NCI-H2081 treated with DMSO at 0.1 percent for 48 hours (cell line): Measurements from ENCODE around the gene NUTM2A.
"Not testable (repeated sequence)": the region's sequence is repeated elsewhere in the genome, so short reads cannot be mapped to it uniquely, and the experiment has no call there.

Experiments used
- DNase-seq: peaks from one replicate; lab custom pipeline; 2025; lab: John Stamatoyannopoulos, UW

NUTM2A gene, protein sequence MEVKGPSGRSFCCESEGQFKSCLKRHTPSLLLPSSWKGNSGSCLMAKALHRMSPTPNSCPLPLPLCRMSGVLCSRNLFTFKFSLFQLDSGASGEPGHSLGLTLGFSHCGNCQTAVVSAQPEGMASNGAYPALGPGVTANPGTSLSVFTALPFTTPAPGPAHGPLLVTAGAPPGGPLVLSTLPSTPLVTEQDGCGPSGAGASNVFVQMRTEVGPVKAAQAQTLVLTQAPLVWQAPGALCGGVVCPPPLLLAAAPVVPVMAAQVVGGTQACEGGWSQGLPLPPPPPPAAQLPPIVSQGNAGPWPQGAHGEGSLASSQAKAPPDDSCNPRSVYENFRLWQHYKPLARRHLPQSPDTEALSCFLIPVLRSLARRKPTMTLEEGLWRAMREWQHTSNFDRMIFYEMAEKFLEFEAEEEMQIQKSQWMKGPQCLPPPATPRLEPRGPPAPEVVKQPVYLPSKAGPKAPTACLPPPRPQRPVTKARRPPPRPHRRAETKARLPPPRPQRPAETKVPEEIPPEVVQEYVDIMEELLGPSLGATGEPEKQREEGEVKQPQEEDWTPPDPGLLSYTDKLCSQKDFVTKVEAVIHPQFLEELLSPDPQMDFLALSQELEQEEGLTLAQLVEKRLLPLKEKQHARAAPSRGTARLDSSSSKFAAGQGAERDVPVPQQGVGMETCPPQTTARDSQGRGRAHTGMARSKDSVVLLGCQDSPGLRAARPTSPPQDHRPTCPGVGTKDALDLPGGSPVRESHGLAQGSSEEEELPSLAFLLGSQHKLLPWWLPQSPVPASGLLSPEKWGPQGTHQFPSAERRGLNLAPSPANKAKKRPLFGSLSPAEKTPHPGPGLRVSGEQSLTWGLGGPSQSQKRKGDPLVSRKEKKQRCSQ

DNA sequence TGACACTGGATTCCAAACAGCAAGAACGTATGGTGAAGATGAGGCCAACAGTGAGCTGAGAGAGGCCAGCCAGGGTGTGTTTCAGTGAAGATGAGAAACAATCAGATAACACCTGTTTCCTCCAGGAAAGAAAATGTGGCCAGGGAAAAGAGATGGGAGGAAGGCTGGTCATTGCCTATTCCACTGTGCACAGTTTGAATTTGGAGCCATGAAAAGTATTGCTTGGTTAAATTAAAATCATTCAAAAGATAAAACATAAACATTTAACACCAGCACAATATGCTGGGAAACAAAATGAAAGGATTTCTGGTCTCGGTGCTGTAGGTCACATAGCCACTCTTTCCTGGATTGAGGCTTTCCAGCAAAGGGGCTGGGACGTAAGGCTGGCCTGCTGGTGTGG is at the start of gene NUTM2A:
Gene NUTM2A (plus strand): TSS at position 301 of the 400 bp plus-strand sequence. CDS start 383 bp downstream, outside the sequence.
- DNase-seq: not testable (repeated sequence)

DNA sequence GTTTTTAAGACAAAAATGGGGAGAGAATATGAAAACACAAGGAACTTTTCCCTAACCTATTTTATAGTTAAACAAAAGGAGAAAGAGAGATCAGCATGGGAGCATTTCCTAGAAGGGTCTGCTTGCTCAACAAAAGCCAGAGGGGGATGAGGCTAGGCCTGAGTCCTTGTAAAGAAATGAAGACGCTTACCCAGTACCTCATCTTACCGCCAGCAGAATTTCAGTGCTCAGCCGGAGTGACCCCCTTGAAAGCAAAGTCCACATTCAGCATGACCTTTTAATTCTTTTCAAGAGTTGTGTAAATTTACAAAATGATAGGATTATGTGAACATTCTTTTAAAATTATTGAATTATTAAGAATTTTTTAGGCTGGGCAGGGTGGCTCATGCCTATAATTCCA is 47.7 kb upstream of the NUTM2A start:
- DNase-seq: not testable (repeated sequence)

- not testable (repeated sequence) for DNase-seq
Measured at GRCh38 chr10:87184421-87184820, 40.8 kb upstream of the NUTM2A start.

DNA sequence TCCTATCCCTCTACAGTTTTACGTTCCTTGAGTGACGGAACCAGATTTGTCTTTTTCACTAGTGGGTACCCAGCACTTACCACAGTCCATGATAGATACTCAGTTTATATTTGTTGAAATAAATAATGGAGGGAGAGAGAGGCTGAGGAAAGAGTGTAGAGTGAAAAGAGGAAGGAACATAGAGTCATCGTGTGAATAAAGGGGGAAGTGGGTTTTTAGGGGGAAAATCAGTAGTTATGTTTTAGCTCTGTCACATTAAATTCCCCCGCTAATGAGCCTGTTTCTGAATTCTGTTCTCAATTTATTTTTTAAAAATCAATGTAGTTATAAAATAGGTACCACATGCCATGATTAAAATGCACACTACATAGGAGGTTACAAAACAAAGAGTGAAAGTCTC is 39.2 kb upstream of the NUTM2A start:
- not testable (repeated sequence) for DNase-seq

DNA sequence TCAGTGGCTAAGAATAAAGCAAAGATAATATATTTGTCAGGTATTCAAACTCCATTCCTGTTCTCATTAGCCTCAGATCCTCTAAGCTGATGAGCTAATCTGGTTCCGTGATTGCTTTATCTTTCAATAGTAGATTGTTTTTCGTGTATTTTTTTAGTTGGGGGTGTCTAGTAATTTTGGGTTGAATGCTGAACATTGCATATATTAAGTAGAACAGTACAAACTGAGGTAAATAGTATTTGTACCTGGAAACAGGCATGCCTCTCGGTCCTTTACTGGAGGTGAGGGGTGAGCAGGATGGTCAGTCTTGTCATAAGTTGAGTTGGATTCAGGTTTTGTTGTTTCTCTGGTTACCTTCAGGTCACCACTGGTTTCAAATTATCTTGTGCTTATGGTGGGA is 37.7 kb upstream of the NUTM2A start:
- DNase-seq: not testable (repeated sequence)

DNA sequence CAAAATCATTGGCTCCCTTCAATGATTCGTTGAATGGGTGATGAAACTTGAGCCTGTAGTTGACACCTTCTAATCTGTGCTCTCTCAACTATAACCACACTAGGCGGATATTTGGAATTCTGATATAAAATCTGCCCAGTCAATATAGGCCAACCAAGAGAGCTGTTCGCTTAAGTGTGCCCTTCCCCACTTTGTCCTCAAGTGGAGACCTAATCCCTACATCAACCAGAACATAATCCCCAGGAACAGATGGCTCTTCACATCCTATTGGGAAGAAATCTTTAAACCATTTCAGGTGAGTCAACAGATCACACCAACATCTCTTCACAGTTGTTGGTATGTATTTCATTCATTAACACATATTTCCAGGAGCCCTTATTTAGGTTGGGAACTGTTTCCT is 33.4 kb upstream of the NUTM2A start:
- DNase-seq: not testable (repeated sequence)

- DNase-seq: not testable (repeated sequence)
Measured at GRCh38 chr10:87200924-87201323, 24.3 kb upstream of the NUTM2A start.

- DNase-seq: not testable (repeated sequence)
Measured at GRCh38 chr10:87204801-87205200, 20.4 kb upstream of the NUTM2A start.

DNA sequence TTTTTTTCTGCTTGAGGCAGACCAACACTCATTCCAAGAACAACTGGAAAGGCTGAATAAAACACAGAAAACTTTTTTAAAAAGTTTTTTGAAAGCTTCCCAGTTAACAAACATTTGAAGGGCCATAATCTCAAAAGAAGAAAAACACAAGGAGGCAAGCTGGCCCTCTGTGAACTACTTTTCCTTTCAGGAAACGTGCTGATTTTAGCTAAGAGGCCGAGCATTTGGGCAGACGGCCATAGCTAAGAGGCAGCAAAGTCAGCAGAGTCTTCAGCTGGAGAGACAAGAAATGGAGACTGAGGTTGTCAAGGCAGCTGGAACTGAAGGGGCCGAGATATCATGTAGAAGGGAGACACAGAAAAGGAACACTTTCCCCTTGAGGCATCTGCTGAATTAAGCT is 18.3 kb upstream of the NUTM2A start:
- DNase-seq: not testable (repeated sequence)

DNA sequence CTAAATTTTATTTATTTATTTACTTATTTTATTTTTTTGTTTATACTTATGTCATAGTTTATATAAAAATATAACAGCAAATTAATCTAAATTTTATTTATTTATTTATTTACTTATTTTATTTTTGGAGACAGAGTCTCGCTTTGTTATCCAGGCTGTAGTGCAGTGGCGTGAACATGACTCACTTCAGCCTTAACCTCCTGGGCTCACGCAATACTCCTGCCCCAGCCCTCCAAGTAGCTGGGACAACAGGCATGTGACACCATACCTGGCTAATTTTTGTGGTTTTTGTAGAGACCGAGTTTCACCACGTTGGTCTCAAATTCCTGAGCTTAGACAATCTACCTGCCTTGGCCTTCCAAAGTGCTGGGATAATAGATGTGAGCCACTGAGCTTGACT is 14.9 kb upstream of the NUTM2A start:
- DNase-seq: not testable (repeated sequence)

DNA sequence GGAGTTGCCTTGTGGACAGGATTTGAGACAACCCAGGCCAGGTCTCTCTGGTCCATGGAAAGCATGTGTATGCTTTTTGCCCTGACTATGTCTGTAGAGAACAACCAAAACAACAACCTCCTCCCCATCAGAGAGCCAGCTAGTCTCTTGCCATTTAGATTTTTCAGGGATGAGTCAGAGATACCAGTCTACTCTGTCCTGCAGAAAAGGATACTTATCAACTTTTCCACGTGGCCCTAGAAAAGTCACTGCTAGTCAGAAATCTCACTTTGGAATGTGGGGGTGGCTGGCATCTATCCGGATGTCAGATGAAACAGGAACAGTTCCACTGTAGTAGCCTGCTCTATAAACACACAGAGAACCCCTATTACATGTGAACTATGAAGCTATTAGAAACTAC is 13.4 kb upstream of the NUTM2A start:
- DNase-seq: not testable (repeated sequence)

- not testable (repeated sequence) for DNase-seq
Measured at GRCh38 chr10:87213150-87213765, 12.0 kb upstream of the NUTM2A start.

DNA sequence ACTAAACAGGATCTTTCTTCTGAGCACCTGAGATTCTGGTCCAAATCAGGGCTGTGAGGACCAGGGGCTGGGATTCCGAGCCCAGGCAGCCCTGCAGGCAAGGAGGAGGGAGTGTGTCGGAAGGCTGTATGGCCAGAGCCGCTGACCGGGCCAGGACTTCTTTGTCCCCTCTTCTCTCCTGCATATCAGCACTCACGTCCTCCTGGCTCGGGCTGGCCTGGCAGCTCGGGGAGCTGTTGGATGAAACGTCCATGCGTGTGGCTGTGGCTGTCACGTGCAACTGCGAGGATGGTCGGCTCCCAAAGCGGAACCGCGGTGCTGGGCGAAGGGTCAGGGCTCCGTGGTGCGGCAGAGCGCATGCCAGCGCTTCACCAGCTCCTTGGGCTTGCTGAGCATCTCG is 11.4 kb upstream of the NUTM2A start:
- DNase-seq: not testable (repeated sequence)

GRCh38 chr10:87216120-87216519 is 9.1 kb upstream of the NUTM2A start:
- DNase-seq: not testable (repeated sequence)

DNA sequence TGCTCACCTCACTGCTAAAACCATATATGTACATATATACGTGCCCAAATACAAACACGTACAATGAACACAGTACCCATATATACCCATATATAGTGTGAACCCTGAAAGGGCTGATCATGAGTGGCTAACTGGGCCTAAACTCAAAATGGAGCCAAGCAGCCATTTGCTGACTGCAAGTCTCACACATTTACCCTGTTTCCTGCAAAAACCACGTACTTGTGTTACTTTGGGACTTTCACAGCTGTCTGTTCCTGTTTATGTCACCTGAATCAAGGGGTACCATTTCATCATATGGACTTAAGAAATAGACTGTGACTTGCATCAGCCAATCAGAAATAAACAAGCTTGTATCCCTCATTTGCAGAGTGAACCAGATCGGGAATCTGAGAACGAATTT is 5.9 kb upstream of the NUTM2A start:
- not testable (repeated sequence) for DNase-seq

DNA sequence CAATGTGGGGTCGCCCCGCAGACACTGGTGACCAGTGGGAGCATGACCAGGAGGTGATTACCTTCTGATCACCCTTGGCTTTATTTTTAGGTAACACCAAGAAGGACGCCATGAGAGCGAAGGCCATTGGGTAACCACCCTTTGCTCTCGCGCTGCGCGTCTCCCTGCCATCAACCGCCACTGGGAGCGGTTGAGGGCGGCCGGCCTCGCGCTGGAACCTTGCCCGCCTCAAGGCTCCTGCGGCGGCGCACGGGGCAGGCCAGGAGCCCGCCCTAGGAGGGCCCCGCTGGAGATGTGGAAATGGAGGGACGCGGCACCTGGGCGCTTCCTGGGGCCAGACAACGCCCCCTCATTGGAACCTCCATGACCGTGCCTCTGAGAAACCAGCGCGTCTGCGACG is 2.5 kb upstream of the NUTM2A start:
- DNase-seq: not testable (repeated sequence)

GRCh38 chr10:87228247-87228646 is 3.0 kb downstream of the NUTM2A start:
- DNase-seq: not testable (repeated sequence)

DNA sequence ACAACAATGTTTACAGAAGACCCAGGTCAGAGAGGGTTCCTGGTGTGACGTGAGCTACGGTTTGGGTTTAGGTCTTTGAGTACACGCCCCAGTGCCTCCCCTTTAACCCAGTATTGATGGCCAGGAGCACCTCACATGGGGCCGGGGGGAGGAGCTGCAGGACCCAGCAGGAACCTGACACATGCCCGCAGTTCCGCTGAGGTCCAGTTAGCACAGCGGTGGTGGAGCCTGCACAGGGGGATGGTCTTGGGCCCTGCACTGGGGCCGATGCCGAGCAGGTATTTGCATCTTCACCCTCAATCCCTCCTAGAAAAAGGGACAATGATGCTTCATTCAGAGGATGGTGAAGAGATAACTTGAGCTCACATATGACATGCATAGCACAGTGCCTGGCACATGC is 4.0 kb downstream of the NUTM2A start:
- not testable (repeated sequence) for DNase-seq

DNA sequence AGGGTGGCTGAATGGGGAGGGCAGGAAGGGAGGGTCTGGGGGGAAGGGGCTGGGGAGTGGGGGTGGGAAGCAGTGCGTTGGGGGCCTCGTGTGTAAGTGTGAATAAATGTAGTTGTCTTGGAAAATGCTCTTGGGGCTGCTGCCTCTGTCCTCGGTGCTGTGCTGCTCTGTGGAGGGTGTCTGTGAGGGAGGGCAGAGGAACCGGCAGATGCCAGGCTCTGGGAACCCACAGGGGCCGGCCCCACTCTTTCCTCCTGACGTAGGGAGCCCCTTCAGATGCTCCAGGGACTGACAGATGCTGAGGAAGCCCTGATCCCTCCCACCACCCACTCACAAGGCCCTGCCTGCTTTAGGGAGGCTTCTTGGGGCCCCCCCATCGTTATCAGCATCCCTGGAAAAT is 9.6 kb downstream of the NUTM2A start:
- DNase-seq: not testable (repeated sequence)

DNA sequence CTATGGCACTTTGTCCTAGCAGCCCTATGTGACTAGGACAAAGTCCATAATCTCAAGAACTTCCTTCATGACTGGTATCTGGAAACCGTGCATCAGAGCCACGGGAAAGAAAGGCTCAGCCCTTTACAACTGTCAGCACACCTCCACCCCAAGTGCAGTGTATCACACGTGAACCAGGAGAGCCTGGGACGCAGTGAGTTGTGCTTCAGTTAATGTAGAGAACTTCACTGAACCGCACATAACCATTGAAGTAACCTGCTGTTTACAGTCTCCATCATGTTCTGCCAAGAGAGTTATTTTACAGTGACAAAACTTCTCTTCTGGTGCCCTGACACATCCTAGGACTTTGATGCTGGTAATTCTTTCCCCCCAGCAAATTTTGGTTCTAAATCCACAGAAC is 12.0 kb downstream of the NUTM2A start:
- not testable (repeated sequence) for DNase-seq

DNA sequence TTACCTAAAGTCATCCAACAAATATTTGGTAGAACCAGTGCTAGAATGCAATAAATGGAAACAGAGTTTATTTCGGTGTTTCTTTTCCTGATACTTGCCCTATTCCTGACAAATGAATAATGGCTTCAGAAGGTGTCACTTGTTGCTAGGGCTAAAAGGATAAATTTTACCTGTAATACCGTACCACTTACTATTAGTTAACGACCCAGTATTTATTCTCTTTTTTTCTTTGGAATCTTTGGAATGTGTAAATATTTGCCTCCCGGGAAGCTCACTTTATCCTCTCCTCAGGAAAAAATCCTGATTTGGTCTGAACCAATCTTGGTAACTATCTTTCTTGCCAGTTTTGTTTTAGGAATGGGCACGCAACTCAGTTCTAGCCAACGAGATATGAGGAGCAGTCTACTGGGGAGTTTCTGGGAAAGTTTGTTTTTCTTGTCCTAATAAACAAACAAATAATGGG is 14.1 kb downstream of the NUTM2A start:
- not testable (repeated sequence) for DNase-seq

- DNase-seq: not testable (repeated sequence)
Measured at GRCh38 chr10:87242192-87242591, 16.9 kb downstream of the NUTM2A start.
